OCI-LY1 (cell line): ENCODE results near the gene PAK4.

Experiments used
- CTCF ChIP-seq: fragments of 200-600 bp; sonication (generic), shearing (Covaris generic); IDR thresholded peaks from 2 replicates; pipeline ENCODE4 v1.5.1; 2017; ENCODE audit warnings: mild to moderate bottlenecking, antibody characterized with exemption, low read length, moderate library complexity, mixed read lengths
- EZH2 ChIP-seq: fragments of 200-600 bp; sonication (generic), shearing (Covaris generic); IDR thresholded peaks from 2 replicates; pipeline ENCODE4 v1.8.0; 2017; ENCODE audit warnings: borderline replicate concordance, mixed run types, mild to moderate bottlenecking, antibody characterized with exemption, low read length, moderate library complexity, mixed read lengths

GRCh38 chr19:39139305-39139874 is 13.8 kb downstream of the PAK4 start:
- TF ChIP-seq CTCF (no peak), EZH2 (no peak)
